ELR (cell line): ENCODE data around the gene ZIC3.

ENCODE experiments used
- DNase-seq: peaks from one replicate; pipeline ENCODE4 v3.0.0-alpha.2; 2015; ENCODE audit warnings: low read depth

Gene ZIC3

GRCh38 chrX:137574102-137574783 is 8.3 kb downstream of the ZIC3 start:
- no peak for DNase-seq

DNA sequence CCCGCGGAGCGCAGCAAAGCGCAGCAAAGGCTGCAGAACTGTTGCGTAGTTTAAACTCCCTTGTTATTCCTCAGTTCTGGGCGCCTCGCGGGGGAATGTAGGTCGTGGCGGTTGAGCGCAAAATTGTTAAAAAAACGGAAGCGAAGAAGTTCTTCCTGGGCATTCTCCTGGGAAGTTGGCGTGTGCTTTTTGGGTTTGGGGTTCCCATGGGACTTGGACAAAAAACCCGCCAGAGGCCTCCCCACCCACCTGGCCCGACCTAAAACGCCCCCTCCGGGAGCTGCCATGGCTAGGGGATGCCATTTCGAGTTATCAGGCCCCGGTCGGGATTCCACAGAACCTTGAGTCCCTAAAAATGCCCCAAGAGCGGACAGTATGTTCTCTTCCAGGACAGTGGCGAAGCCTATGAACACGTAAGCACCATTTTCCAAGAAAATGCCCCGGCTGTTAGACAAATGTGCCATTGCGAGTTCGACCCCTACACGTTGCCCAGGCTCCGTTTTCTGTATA is 8.9 kb downstream of the ZIC3 start:
- no peak for DNase-seq

- no peak for DNase-seq
Observed at GRCh38 chrX:137575596-137576255, 9.8 kb downstream of the ZIC3 start.

- no peak for DNase-seq
Observed at GRCh38 chrX:137587151-137587550, 21.2 kb downstream of the ZIC3 start.

DNA sequence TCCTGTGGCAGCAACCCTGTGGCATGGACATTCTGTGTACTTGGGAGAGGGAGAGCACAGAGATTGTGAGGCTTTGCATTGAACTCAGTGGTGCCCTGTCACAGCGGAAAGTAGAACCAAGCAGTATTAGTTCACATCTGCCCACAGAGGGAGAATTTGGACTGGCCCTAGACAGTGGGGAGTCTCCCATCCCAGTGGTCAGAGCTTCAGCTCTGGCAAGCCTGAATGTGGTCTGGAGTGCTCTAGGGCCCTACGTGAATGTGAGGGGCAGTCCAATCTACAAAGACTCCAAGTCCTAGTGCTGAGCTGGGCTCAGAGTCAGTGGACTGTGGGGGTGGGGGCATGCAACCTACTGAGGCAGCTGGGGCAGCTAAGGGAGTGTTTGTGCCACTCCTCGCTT is 34.8 kb downstream of the ZIC3 start:
- no peak for DNase-seq
